HepG2 (cell line): Measurements from ENCODE around the gene EGFL8. TPM values are rescaled to one million over a fixed set of nuclear protein-coding genes. Genes with fewer than 3 reads are reported as not detected.
A peak's percentile ranks its signal among the peaks of the same experiment; 100 is the strongest.

Experiments used
- AGO2 ChIP-seq: fragments of 200-400 bp; formaldehyde crosslinking; optimal IDR thresholded peaks from 2 replicates; pipeline ENCODE3; 2017; ENCODE audit warnings: mild to moderate bottlenecking, low read depth, low read length, moderate library complexity
- ARID2 ChIP-seq: sonication (generic); formaldehyde crosslinking; IDR thresholded peaks from 2 replicates; pipeline ENCODE4 v1.8.1; 2022; ENCODE audit warnings: mild to moderate bottlenecking, missing genetic modification reagents, borderline replicate concordance
- CC2D1A ChIP-seq: sonication (generic); formaldehyde crosslinking; IDR thresholded peaks from 2 replicates; pipeline ENCODE4 v1.8.1; 2023; ENCODE audit warnings: mild to moderate bottlenecking, missing genetic modification reagents
- CHCHD3 ChIP-seq: sonication (generic); formaldehyde crosslinking; IDR thresholded peaks from 2 replicates; pipeline ENCODE4 v1.8.0; 2022; ENCODE audit warnings: mild to moderate bottlenecking, missing genetic modification reagents, moderate library complexity
- CHD4 ChIP-seq: fragments of 200-600 bp; sonication (generic); IDR thresholded peaks from 2 replicates; pipeline ENCODE4 v1.7.0; 2017; ENCODE audit warnings: mild to moderate bottlenecking, low read length, borderline replicate concordance
- GATA4 ChIP-seq: sonication (generic); IDR thresholded peaks from 2 replicates; pipeline ENCODE4 v1.6.1; 2016; ENCODE audit warnings: antibody characterized with exemption, low read depth, borderline replicate concordance
- HOXA3 ChIP-seq: sonication (generic); formaldehyde crosslinking; IDR thresholded peaks from 2 replicates; pipeline ENCODE4 v1.5.0; 2020; ENCODE audit warnings: missing genetic modification reagents
- HOXD1 ChIP-seq: sonication (generic); formaldehyde crosslinking; IDR thresholded peaks from 2 replicates; pipeline ENCODE4 v1.5.0; 2020; ENCODE audit warnings: missing genetic modification reagents
- IRF2 ChIP-seq: IDR thresholded peaks from 2 replicates; pipeline ENCODE4 v1.6.1; 2018; ENCODE audit warnings: missing genetic modification reagents, missing compliant biosample characterization
- MEIS1 ChIP-seq: sonication (generic); formaldehyde crosslinking; IDR thresholded peaks from 2 replicates; pipeline ENCODE4 v1.9.0; 2021; ENCODE audit warnings: mild to moderate bottlenecking, missing genetic modification reagents, moderate library complexity, borderline replicate concordance
- NKX3-1 ChIP-seq: sonication (generic); formaldehyde crosslinking; IDR thresholded peaks from 2 replicates; pipeline ENCODE4 v1.5.0; 2020; ENCODE audit warnings: missing genetic modification reagents
- PAX8 ChIP-seq: sonication (generic); formaldehyde crosslinking; IDR thresholded peaks from 2 replicates; pipeline ENCODE4 v1.8.0; 2022; ENCODE audit warnings: mild to moderate bottlenecking, missing genetic modification reagents, borderline replicate concordance
- RXRB ChIP-seq: IDR thresholded peaks from 2 replicates; pipeline ENCODE4 v1.6.1; 2016; ENCODE audit warnings: borderline replicate concordance, missing genetic modification reagents, missing compliant biosample characterization
- SIN3A ChIP-seq: IDR thresholded peaks from 2 replicates; pipeline ENCODE4 v1.6.1; 2011; ENCODE audit warnings: low read depth, mild to moderate bottlenecking, control low read depth, low read length, borderline replicate concordance
- TCF7 ChIP-seq: sonication (generic); IDR thresholded peaks from 2 replicates; pipeline ENCODE4 v1.6.1; 2016; ENCODE audit warnings: antibody characterized with exemption, low read depth
- TEAD2 ChIP-seq: sonication (generic); formaldehyde crosslinking; IDR thresholded peaks from 2 replicates; pipeline ENCODE4 v1.9.0; 2021; ENCODE audit warnings: missing genetic modification reagents
- ZFX ChIP-seq: sonication (generic); formaldehyde crosslinking; IDR thresholded peaks from 2 replicates; pipeline ENCODE4 v1.4.0; 2020; ENCODE audit warnings: mild to moderate bottlenecking, low read depth, missing genetic modification reagents, moderate library complexity
- ZNF569 ChIP-seq: sonication (generic); formaldehyde crosslinking; IDR thresholded peaks from 2 replicates; pipeline ENCODE4 v1.5.0; 2020; ENCODE audit warnings: mild to moderate bottlenecking, missing genetic modification reagents, moderate library complexity, borderline replicate concordance
- ZNF782 ChIP-seq: sonication (generic); formaldehyde crosslinking; IDR thresholded peaks from 2 replicates; pipeline ENCODE4 v1.4.0; 2020; ENCODE audit warnings: missing genetic modification reagents, mild to moderate bottlenecking, borderline replicate concordance
- ZSCAN22 ChIP-seq: sonication (generic); formaldehyde crosslinking; IDR thresholded peaks from 2 replicates; pipeline ENCODE4 v1.4.0; 2020; ENCODE audit warnings: mild to moderate bottlenecking, missing genetic modification reagents
- polyA plus RNA-seq, 8 experiments: library from polyadenylated mRNA; depleted of rRNA in 3 of 8; stranded (reverse) in 7 of 8; unstranded in 1 of 8; fragments of >200 nt; fragmentation: Illumina TruSeq in 4 of 8; extraction: Trizol in 4 of 8; gene quantifications; 2 replicates each; pipeline versions ENCODE4 v1.2.1 to v1.2.3, GENCODE V29; 2011 to 2016; ENCODE audit warnings: low read depth in 4 of 8, missing spikeins in 1 of 8, mixed read lengths in 1 of 8; ENCODE audit not compliant: insufficient read depth in 1 of 8
- total RNA-seq, 5 experiments: library from RNA; depleted of rRNA; stranded (reverse); fragments of >200 nt; fragmentation: Illumina TruSeq; extraction: Trizol; gene quantifications; 2 replicates each; pipeline ENCODE4 v1.2.3, GENCODE V29; 2016; ENCODE audit warnings: low read depth in 1 of 5
- TF ChIP-seq, protein P1 (sequence below): sonication (generic); formaldehyde crosslinking; IDR thresholded peaks from 2 replicates; pipeline ENCODE4 v1.4.0; 2020; ENCODE audit warnings: mild to moderate bottlenecking, low read depth, missing genetic modification reagents
- TF ChIP-seq, protein P2 (sequence below): sonication (generic); formaldehyde crosslinking; IDR thresholded peaks from 2 replicates; pipeline ENCODE4 v1.4.0; 2020; ENCODE audit warnings: missing genetic modification reagents, mild to moderate bottlenecking, borderline replicate concordance
- TF ChIP-seq, protein P3 (sequence below): sonication (generic); formaldehyde crosslinking; IDR thresholded peaks from 2 replicates; pipeline ENCODE4 v1.4.0; 2020; ENCODE audit warnings: missing genetic modification reagents

Gene EGFL8
- total and polyA plus RNA-seq, 2 of the 13 experiments (the other 11 are each of a cell fraction or from before 2014, with no cell fraction given) = 10.0 to 11.5 TPM

DNA sequence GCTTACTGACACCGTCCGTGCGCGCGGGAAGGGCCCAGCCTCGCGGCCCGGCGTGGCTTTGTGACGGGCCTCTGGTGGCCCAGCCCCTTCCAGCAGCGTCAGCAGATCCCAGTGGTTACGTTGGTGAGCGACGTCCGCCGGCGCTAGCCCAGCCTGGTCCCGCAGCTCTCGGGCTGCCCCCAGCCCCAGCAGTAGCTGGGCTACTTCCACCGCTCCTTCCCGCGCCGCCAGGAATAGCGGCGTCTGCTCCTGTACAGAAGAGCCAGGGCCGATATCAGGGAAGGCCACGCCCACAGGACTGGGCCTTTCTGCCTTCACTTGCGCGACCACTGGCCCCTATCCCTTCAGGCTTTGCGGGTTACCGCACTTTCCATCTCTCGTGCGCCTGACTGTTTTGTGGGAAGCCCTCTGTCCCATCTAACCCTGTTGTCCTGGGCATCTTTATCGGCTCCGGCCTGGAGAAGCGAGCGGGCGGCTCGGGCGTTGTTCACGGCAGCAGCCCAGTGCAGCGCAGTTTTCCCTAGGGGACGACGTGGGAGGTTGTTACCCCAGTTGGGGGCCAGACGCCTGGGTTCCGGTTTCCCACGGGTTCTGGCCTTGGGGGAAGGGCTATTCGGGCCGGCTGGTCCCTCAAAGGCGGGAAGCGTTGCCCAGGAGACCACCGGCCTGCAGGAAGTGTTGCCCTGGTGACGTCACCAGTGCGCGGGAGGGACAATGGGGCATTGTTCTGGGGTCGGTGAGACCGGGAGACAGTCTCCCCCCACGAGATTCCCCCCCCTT, 31.7 kb downstream of the EGFL8 start (continued):
- peak; percentile 68; the same call in 1 of the 2 replicates for TF ChIP-seq RXRB (CRISPR knock-in tag)
- no peak for TF ChIP-seq HOXD1 (CRISPR knock-in tag)
- TF ChIP-seq AGO2 = peak; percentile 93
- TF ChIP-seq ZNF782 (CRISPR knock-in tag) = no peak
- TF ChIP-seq, protein P1, sequence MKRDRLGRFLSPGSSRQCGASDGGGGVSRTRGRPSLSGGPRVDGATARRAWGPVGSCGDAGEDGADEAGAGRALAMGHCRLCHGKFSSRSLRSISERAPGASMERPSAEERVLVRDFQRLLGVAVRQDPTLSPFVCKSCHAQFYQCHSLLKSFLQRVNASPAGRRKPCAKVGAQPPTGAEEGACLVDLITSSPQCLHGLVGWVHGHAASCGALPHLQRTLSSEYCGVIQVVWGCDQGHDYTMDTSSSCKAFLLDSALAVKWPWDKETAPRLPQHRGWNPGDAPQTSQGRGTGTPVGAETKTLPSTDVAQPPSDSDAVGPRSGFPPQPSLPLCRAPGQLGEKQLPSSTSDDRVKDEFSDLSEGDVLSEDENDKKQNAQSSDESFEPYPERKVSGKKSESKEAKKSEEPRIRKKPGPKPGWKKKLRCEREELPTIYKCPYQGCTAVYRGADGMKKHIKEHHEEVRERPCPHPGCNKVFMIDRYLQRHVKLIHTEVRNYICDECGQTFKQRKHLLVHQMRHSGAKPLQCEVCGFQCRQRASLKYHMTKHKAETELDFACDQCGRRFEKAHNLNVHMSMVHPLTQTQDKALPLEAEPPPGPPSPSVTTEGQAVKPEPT (CRISPR knock-in tag) = peak; percentile 34; the same call in 1 of the 2 replicates
- TF ChIP-seq SIN3A = peak; percentile 77
- TF ChIP-seq HOXA3 = peak; percentile 98
- peak; percentile 56; the same call in 1 of the 2 replicates for TF ChIP-seq PAX8 (CRISPR knock-in tag)
- no peak for TF ChIP-seq ZNF569
- 0 out of 2 replicates have a peak, but pooled peaks have one; percentile 73 for TF ChIP-seq CC2D1A (CRISPR knock-in tag)
- 0 out of 2 replicates have a peak, but pooled peaks have one; percentile 25 for TF ChIP-seq GATA4
- TF ChIP-seq MEIS1 (CRISPR knock-in tag) = peak; percentile 98
- TF ChIP-seq CHD4 = no peak
- TF ChIP-seq ZFX (CRISPR knock-in tag) = peak; percentile 97
- no peak; the same call in 1 of the 2 replicates for TF ChIP-seq ZSCAN22 (CRISPR knock-in tag)
- TF ChIP-seq TEAD2 (CRISPR knock-in tag) = 0 out of 2 replicates have a peak, but pooled peaks have one; percentile 33
- TF ChIP-seq ARID2 (CRISPR knock-in tag) = no peak; the same call in 1 of the 2 replicates
- TF ChIP-seq NKX3-1 (CRISPR knock-in tag) = peak; percentile 58; the same call in 1 of the 2 replicates
- no peak; the same call in 1 of the 2 replicates for TF ChIP-seq IRF2 (CRISPR knock-in tag)
- TF ChIP-seq, protein P2, sequence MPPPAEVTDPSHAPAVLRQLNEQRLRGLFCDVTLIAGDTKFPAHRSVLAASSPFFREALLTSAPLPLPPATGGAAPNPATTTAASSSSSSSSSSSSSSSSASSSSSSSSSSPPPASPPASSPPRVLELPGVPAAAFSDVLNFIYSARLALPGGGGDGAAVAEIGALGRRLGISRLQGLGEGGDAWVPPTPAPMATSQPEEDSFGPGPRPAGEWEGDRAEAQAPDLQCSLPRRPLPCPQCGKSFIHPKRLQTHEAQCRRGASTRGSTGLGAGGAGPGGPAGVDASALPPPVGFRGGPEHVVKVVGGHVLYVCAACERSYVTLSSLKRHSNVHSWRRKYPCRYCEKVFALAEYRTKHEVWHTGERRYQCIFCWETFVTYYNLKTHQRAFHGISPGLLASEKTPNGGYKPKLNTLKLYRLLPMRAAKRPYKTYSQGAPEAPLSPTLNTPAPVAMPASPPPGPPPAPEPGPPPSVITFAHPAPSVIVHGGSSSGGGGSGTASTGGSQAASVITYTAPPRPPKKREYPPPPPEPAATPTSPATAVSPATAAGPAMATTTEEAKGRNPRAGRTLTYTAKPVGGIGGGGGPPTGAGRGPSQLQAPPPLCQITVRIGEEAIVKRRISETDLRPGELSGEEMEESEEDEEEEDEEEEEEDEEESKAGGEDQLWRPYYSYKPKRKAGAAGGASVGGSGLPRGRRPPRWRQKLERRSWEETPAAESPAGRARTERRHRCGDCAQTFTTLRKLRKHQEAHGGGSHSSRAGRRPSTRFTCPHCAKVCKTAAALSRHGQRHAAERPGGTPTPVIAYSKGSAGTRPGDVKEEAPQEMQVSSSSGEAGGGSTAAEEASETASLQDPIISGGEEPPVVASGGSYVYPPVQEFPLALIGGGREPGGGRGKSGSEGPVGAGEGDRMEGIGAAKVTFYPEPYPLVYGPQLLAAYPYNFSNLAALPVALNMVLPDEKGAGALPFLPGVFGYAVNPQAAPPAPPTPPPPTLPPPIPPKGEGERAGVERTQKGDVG (CRISPR knock-in tag) = no peak; the same call in 1 of the 2 replicates
- TF ChIP-seq, protein P3, sequence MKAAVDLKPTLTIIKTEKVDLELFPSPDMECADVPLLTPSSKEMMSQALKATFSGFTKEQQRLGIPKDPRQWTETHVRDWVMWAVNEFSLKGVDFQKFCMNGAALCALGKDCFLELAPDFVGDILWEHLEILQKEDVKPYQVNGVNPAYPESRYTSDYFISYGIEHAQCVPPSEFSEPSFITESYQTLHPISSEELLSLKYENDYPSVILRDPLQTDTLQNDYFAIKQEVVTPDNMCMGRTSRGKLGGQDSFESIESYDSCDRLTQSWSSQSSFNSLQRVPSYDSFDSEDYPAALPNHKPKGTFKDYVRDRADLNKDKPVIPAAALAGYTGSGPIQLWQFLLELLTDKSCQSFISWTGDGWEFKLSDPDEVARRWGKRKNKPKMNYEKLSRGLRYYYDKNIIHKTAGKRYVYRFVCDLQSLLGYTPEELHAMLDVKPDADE = no peak
- no peak for TF ChIP-seq CHCHD3 (CRISPR knock-in tag)
- TF ChIP-seq TCF7 = no peak
